Endothelial cell of umbilical vein (primary cell): ENCODE data around the gene IQSEC3. TPM values are rescaled to one million over a fixed set of nuclear protein-coding genes. Genes with fewer than 3 reads are reported as not detected.

Experiments used
- BruUV-seq: library from RNA; stranded (reverse); fragments of 400-500 nt; replicated peaks from 2 replicates; lab custom pipeline; 2021; lab: Mats Ljungman, UMichigan
- CTCF ChIA-PET: fragments of 300-600, 350-600 bp; sonication (Branson Sonifier 250); formaldehyde crosslinking; loops from one replicate; lab custom pipeline; 2021; ENCODE audit warnings: antibody characterized with exemption, inconsistent platforms; lab: Charles Lee
- POLR2A ChIA-PET: fragments of 300-600, 350-600 bp; sonication (Branson Sonifier 250); formaldehyde crosslinking; loops from one replicate; lab custom pipeline; 2021; ENCODE audit warnings: antibody characterized with exemption, inconsistent platforms; lab: Charles Lee
- DNase-seq: peaks from one replicate; pipeline ENCODE4 v3.0.0-alpha.2; 2011; ENCODE audit warnings: low read depth, low spot score
- FAIRE-seq: peaks from 2 replicates; lab custom pipeline; 2011; peaks lifted over from hg19 to GRCh38; lab: Jason Lieb, UNC
- H2AFZ ChIP-seq: 2 replicates; pipeline ENCODE4 v1.6.0; 2012; ENCODE audit warnings: low read depth, low read length, control low read depth, inconsistent platforms
- H3K27ac ChIP-seq: 2 replicates; pipeline ENCODE4 v1.5.1; 2011; ENCODE audit warnings: low read depth, mild to moderate bottlenecking, control low read depth, low read length, moderate library complexity; ENCODE audit not compliant: insufficient read depth
- H3K27me3 ChIP-seq, 2 experiments: 2 replicates each; pipeline versions ENCODE4 v1.6.0 to v1.6.1; 2011; ENCODE audit warnings: low read length in 2 of 2, mixed read lengths in 1 of 2; ENCODE audit not compliant: control insufficient read depth in 2 of 2, insufficient read depth in 2 of 2
- H3K36me3 ChIP-seq, 2 experiments: 2 replicates in 1 of 2; 3 replicates in 1 of 2; pipeline ENCODE4 v1.5.1; 2011; ENCODE audit warnings: low read length in 2 of 2, mild to moderate bottlenecking in 1 of 2, moderate library complexity in 1 of 2; ENCODE audit not compliant: control insufficient read depth in 2 of 2, insufficient read depth in 2 of 2; ENCODE audit errors: extremely low read depth in 1 of 2
- H3K4me1 ChIP-seq: 3 replicates; pipeline ENCODE4 v1.5.1; 2011; ENCODE audit warnings: mild to moderate bottlenecking, low read length; ENCODE audit not compliant: control insufficient read depth, insufficient read depth; ENCODE audit errors: extremely low read depth
- H3K4me2 ChIP-seq: 2 replicates; pipeline ENCODE4 v1.6.1; 2011; ENCODE audit warnings: low read length, control low read depth, mixed read lengths; ENCODE audit not compliant: insufficient read depth
- H3K4me3 ChIP-seq, 3 experiments: fragments of 200-600 bp in 1 of 3; sonication (generic), shearing (Covaris generic) in 1 of 3; replicated peaks in 1 of 3; 2 replicates each; pipeline ENCODE4 v1.5.1; 2011 to 2016; ENCODE audit warnings: control low read depth in 3 of 3, low read length in 3 of 3, mild to moderate bottlenecking in 2 of 3, inconsistent platforms in 1 of 3, low read depth in 1 of 3, moderate library complexity in 1 of 3; ENCODE audit not compliant: insufficient read depth in 1 of 3
- H3K79me2 ChIP-seq: 2 replicates; pipeline ENCODE4 v1.6.0; 2012; ENCODE audit warnings: low read length, inconsistent platforms; ENCODE audit not compliant: control insufficient read depth, insufficient read depth
- H3K9ac ChIP-seq: replicated peaks from 2 replicates; pipeline ENCODE3; 2011; ENCODE audit warnings: low read length, control low read depth; ENCODE audit not compliant: insufficient read depth; ENCODE audit errors: extremely low read depth
- H3K9me1 ChIP-seq: replicated peaks from 3 replicates; pipeline ENCODE4 v1.6.0; 2011; ENCODE audit warnings: mild to moderate bottlenecking, low read length; ENCODE audit not compliant: control insufficient read depth, insufficient read depth; ENCODE audit errors: extremely low read depth
- H3K9me3 ChIP-seq: replicated peaks from 2 replicates; pipeline ENCODE4 v1.5.1; 2012; ENCODE audit warnings: low read length, inconsistent platforms; ENCODE audit not compliant: control insufficient read depth, insufficient read depth
- H4K20me1 ChIP-seq: replicated peaks from 2 replicates; pipeline ENCODE3; 2011; ENCODE audit warnings: mild to moderate bottlenecking, low read length; ENCODE audit not compliant: control insufficient read depth, insufficient read depth; ENCODE audit errors: extremely low read depth
- JUN ChIP-seq: IDR thresholded peaks from 2 replicates; pipeline ENCODE4 v1.6.1; 2011; ENCODE audit warnings: borderline replicate concordance, low read depth; ENCODE audit not compliant: insufficient read length, insufficient read depth
- MYC ChIP-seq: IDR thresholded peaks from one replicate; pipeline ENCODE4 v1.6.1; 2011; ENCODE audit warnings: mild to moderate bottlenecking, low read depth, low read length
- POLR2A ChIP-seq: IDR thresholded peaks from 2 replicates; pipeline ENCODE4 v1.6.1; 2012; ENCODE audit warnings: low read depth, mild to moderate bottlenecking, control low read depth, low read length
- POLR2AphosphoS5 ChIP-seq: IDR thresholded peaks from 2 replicates; pipeline ENCODE4 v1.6.1; 2012; ENCODE audit warnings: low read depth, mild to moderate bottlenecking, control low read depth, low read length, moderate library complexity; ENCODE audit not compliant: insufficient read depth
- dilution Hi-C: fragments of 300-500 bp; cut with MboI; formaldehyde crosslinking; loops from one replicate; pipeline ENCODE4 v1.15.0; 2019; ENCODE audit warnings: low sequenced_read_pairs; ENCODE audit not compliant: extremely low pct_ligation_motif_present
- intact Hi-C: fragments of 100-400 bp; cut with micrococcal nuclease; formaldehyde crosslinking; loops from one replicate; pipeline ENCODE4 v1.10.0; 2022
- polyA plus RNA-seq, 4 experiments: library from polyadenylated mRNA; depleted of rRNA in 3 of 4; stranded (reverse) in 3 of 4; unstranded in 1 of 4; fragments of >200 nt; gene quantifications; 2 replicates each; pipeline versions ENCODE4 v1.2.1 to v1.2.3, GENCODE V29; 2011 to 2012; ENCODE audit warnings: missing spikeins in 1 of 4
- total RNA-seq: library from RNA; stranded (reverse); gene quantifications from 2 replicates; pipeline ENCODE4 v1.2.3, GENCODE V29; 2021

The IQSEC3 gene
- total and polyA plus RNA-seq, 2 donors (not counting 3 experiments of a cell fraction or from before 2014, with no cell fraction given) = not detected

DNA sequence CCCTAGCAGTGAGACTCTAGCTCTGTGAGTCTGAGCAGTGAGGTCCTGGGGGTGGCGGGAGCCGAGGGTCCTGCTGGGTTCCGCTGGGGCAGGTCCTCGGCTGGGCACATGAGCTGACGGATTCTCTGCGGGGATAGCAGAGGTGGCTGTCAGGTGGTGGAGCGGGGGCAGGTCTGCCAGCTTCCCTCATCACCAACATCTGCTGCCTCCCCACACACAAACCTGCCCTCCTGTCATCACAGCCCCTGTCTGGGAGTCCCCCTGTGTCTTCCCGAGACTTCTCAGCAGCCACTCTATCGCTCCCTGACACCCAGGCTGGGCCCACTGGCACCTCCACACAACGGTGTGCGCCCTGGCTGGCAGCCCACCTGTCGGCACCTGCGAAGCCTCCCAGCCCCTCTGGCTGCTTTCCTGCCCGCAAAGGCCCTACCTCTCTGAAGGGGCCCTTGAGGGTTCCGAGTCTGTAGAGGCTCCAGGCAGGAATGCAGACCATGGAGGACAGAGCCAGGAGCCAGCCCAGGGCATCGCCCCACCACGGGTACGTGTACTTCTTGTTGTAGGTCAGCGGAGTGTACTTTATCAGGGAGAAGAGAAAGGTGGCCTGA lies 154.5 kb downstream of the IQSEC3 start:
- H4K20me1 ChIP-seq = no peaks in the 10 kb centered on the region
- no peak for FAIRE-seq
- no peaks in the 10 kb centered on the region for H3K79me2 ChIP-seq
- intact Hi-C loops (no loop called here), dilution Hi-C loops (no loop called here)
- POLR2A ChIA-PET = no interaction called here
- no peaks in the 10 kb centered on the region for H3K27me3 ChIP-seq
- DNase-seq = no peak
- H3K9me3 ChIP-seq = no peaks in the 10 kb centered on the region
- H3K9me1 ChIP-seq = no peaks in the 10 kb centered on the region
- CTCF ChIA-PET = interaction anchor here (1.0 to 2.1 kb wide), 2 partner anchors 9 to 13 kb away, joined by 3 to 5 read pairs; no protein-coding TSS in a partner anchor
- H3K36me3 ChIP-seq = no peaks in the 10 kb centered on the region
- H3K27ac ChIP-seq = no peak overlapping the region
- no peak overlapping the region for H3K4me2 ChIP-seq
- no TSS peak for BruUV-seq
- H2AFZ ChIP-seq = no peak overlapping the region
- H3K4me3 ChIP-seq = no peak overlapping the region
- no peaks in the 10 kb centered on the region for H3K4me1 ChIP-seq
- no peak for TF ChIP-seq POLR2AphosphoS5
- no peak for TF ChIP-seq POLR2A
- no peak for TF ChIP-seq MYC
- H3K9ac ChIP-seq = no peak overlapping the region

DNA sequence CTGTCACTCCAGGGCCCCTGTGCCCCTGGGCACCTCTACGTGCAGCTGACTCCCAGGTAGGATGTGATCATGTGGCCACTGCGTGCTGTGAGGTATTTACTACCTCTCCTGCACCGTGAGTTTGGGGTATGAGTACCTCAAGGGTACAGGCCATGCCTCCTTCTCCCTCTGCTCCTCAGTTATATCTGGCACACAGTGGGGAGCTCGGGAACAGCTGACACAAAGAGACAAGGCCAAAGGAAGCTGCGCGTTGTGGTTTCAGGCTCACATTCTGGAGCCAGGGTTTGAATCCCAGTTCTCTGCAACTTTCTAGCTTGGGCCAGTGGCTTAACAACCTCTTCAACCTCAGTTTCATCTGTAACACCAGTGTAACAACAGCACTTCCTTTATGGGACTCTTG lies 155.2 kb downstream of the IQSEC3 start:
- CTCF ChIA-PET = no interaction called here
- no peak for DNase-seq
- intact Hi-C loops (no loop called here), dilution Hi-C loops (no loop called here)
- Histone ChIP-seq H3K4me2 (no peak overlapping the region), H3K9me1 (no peaks in the 10 kb centered on the region), H3K4me3 (no peak overlapping the region), H2AFZ (no peak overlapping the region), H3K27me3 (no peaks in the 10 kb centered on the region), H3K79me2 (no peaks in the 10 kb centered on the region), H4K20me1 (no peaks in the 10 kb centered on the region), H3K9ac (no peak overlapping the region), H3K9me3 (no peaks in the 10 kb centered on the region), H3K27ac (no peak overlapping the region), H3K36me3 (no peaks in the 10 kb centered on the region), H3K4me1 (no peaks in the 10 kb centered on the region)
- no peak for FAIRE-seq
- POLR2A ChIA-PET = no interaction called here
- no TSS peak for BruUV-seq
- TF ChIP-seq JUN (no peak), POLR2A (no peak)
